Left colon (tissue), 2 donors: ENCODE data around the gene SLC16A8. TPM values are rescaled to one million over a fixed set of nuclear protein-coding genes. Genes with fewer than 3 reads are reported as not detected.
"Not testable (repeated sequence)": the region's sequence is repeated elsewhere in the genome, so short reads cannot be mapped to it uniquely, and the experiment has no call there.

Experiments
- ATAC-seq: fragments of 200-7000 bp; cut with Tn5 transposase; one replicate; pipeline ENCODE4 v1.9.1; 2020; ENCODE audit warnings: mild to moderate bottlenecking, moderate library complexity
- DNase-seq, 2 donors: peaks; one replicate each; pipeline ENCODE4 v3.0.0-alpha.2; 2020
- intact Hi-C, 2 donors: fragments of 100-400 bp; cut with DNase I in 1 of 2; cut with micrococcal nuclease in 1 of 2; formaldehyde crosslinking; loops; one replicate each; pipeline versions ENCODE4 v1.11.2 to v1.14.0; 2022; cut with DNase I, micrococcal nuclease
- long read RNA-seq: library from polyadenylated mRNA; unstranded; transcript quantifications from one replicate; pipeline ENCODE4 v2.0.0, GENCODE V29; 2021
- total RNA-seq, 2 donors: library from RNA; stranded (reverse); fragmentation: NEBNext Ultra II Directional; extraction: Animal tissue kit (Norgen Biotek cat#: 25700); gene quantifications; one replicate each; pipeline ENCODE4 v1.2.1, GENCODE V29; 2021
- donor health status: DM: no; HTN: no; CAD: no.
- donor health status: DM: yes; HTN: yes; CAD: no.

SLC16A8 gene
- total RNA-seq: not detected
- long read RNA-seq: 0 reads

GRCh38 chr22:38083931-38084631 is at the start of gene SLC16A8:
SLC16A8 (minus strand) TSS chr22:38084184; CDS start chr22:38082873, 1,311 bp downstream.
- no peak for ATAC-seq
- intact Hi-C loops: no loop called here
- no peak for DNase-seq

GRCh38 chr22:38133331-38133730 is 49.3 kb upstream of the SLC16A8 start:
- ATAC-seq (no peak), DNase-seq (no peak)
- intact Hi-C loops: no loop called here

GRCh38 chr22:38132794-38133193 is 48.8 kb upstream of the SLC16A8 start:
- DNase-seq (no peak), ATAC-seq (no peak)
- intact Hi-C loops: no loop called here

- intact Hi-C loops: no loop called here
- ATAC-seq: no peak
- DNase-seq: no peak
Measured at GRCh38 chr22:38132136-38132535, 48.2 kb upstream of the SLC16A8 start.

- intact Hi-C loops: no loop called here
- ATAC-seq: no peak
- no peak for DNase-seq
Measured at GRCh38 chr22:38131399-38131798, 47.4 kb upstream of the SLC16A8 start.

GRCh38 chr22:38129856-38130255 is 45.9 kb upstream of the SLC16A8 start:
- ATAC-seq (no peak), DNase-seq (no peak)
- intact Hi-C loops: loop anchor here in 1 of 2 donors (10.0 kb wide), 1 partner anchor 215 kb away; no protein-coding TSS in a partner anchor

GRCh38 chr22:38129021-38129420 is 45.0 kb upstream of the SLC16A8 start:
- no peak for ATAC-seq

GRCh38 chr22:38127869-38128268 is 43.9 kb upstream of the SLC16A8 start:
- intact Hi-C loops: loop anchor here in 1 of 2 donors (10.0 kb wide), 1 partner anchor 217 kb away; no protein-coding TSS in a partner anchor
- ATAC-seq (no peak), DNase-seq (no peak)

More at GRCh38 chr22:38129021-38129420, 45.0 kb upstream of the SLC16A8 start:
- intact Hi-C loops: loop anchor here in 1 of 2 donors (10.0 kb wide), 1 partner anchor 216 kb away; no protein-coding TSS in a partner anchor
- DNase-seq: no peak

GRCh38 chr22:38126928-38127668 is 43.1 kb upstream of the SLC16A8 start:
- intact Hi-C loops: loop anchor here in 1 of 2 donors (10.0 kb wide), 1 partner anchor 218 kb away; no protein-coding TSS in a partner anchor
- no peak for ATAC-seq

GRCh38 chr22:38125751-38126201 is 41.8 kb upstream of the SLC16A8 start:
- intact Hi-C loops: loop anchor here in 1 of 2 donors (10.0 kb wide), 1 partner anchor 219 kb away; no protein-coding TSS in a partner anchor
- no peak for ATAC-seq
- DNase-seq: no peak

More at GRCh38 chr22:38126928-38127668, 43.1 kb upstream of the SLC16A8 start:
- no peak for DNase-seq

- ATAC-seq (no peak), DNase-seq (no peak)
- intact Hi-C loops: loop anchor here in 1 of 2 donors (10.0 kb wide), 1 partner anchor 220 kb away; no protein-coding TSS in a partner anchor
Measured at GRCh38 chr22:38125038-38125610, 41.1 kb upstream of the SLC16A8 start.

GRCh38 chr22:38124236-38124974 is 40.4 kb upstream of the SLC16A8 start:
- ATAC-seq (no peak), DNase-seq (no peak)

GRCh38 chr22:38122616-38123015 is 38.6 kb upstream of the SLC16A8 start:
- DNase-seq: no peak
- no peak for ATAC-seq
- intact Hi-C loops: loop anchor here in 1 of 2 donors (10.0 kb wide), 1 partner anchor 222 kb away; no protein-coding TSS in a partner anchor

More at GRCh38 chr22:38124236-38124974, 40.4 kb upstream of the SLC16A8 start:
- intact Hi-C loops: loop anchor here in 1 of 2 donors (10.0 kb wide), 1 partner anchor 220 kb away; no protein-coding TSS in a partner anchor

- DNase-seq (peak; percentile 42 to 69), ATAC-seq (peak; percentile 92)
- intact Hi-C loops: loop anchor here in 1 of 2 donors (10.0 kb wide), 1 partner anchor 224 kb away; no protein-coding TSS in a partner anchor
Measured at GRCh38 chr22:38120359-38121110, 36.6 kb upstream of the SLC16A8 start.

GRCh38 chr22:38118747-38119146 is 34.8 kb upstream of the SLC16A8 start:
- ATAC-seq, intact Hi-C loops, DNase-seq: not testable (repeated sequence)

- DNase-seq: no peak
- no peak for ATAC-seq
- intact Hi-C loops: no loop called here
Measured at GRCh38 chr22:38118182-38118581, 34.2 kb upstream of the SLC16A8 start.

- intact Hi-C loops, DNase-seq, ATAC-seq: not testable (repeated sequence)
Measured at GRCh38 chr22:38117556-38117955, 33.6 kb upstream of the SLC16A8 start.
